HEK293T (cell line): ENCODE measurements around the gene SLC15A1.

Source experiments
- ARNT ChIP-seq: fragments of 450-650 bp; IDR thresholded peaks from 2 replicates; pipeline ENCODE4 v1.6.1; 2017; ENCODE audit warnings: mild to moderate bottlenecking
- BHLHE40 ChIP-seq: fragments of 450-650 bp; IDR thresholded peaks from 2 replicates; pipeline ENCODE4 v1.6.1; 2016; ENCODE audit warnings: mild to moderate bottlenecking, moderate library complexity, borderline replicate concordance
- FOXA1 ChIP-seq: fragments of 450-650 bp; IDR thresholded peaks from 2 replicates; pipeline ENCODE4 v1.6.1; 2016; ENCODE audit warnings: mild to moderate bottlenecking
- FOXK2 ChIP-seq: fragments of 450-650 bp; IDR thresholded peaks from 2 replicates; pipeline ENCODE4 v1.6.1; 2016; ENCODE audit warnings: mild to moderate bottlenecking
- FOXM1 ChIP-seq: fragments of 450-650 bp; IDR thresholded peaks from 2 replicates; pipeline ENCODE4 v1.6.1; 2017; ENCODE audit warnings: mild to moderate bottlenecking, borderline replicate concordance
- SUZ12 ChIP-seq: fragments of 450-650 bp; IDR thresholded peaks from 2 replicates; pipeline ENCODE4 v1.6.1; 2016; ENCODE audit warnings: mild to moderate bottlenecking
- TARDBP ChIP-seq: fragments of 450-650 bp; IDR thresholded peaks from 2 replicates; pipeline ENCODE4 v1.6.1; 2016
- TF ChIP-seq, protein P1 (sequence below): fragments of 450-650 bp; IDR thresholded peaks from 2 replicates; pipeline ENCODE4 v1.6.1; 2016

DNA sequence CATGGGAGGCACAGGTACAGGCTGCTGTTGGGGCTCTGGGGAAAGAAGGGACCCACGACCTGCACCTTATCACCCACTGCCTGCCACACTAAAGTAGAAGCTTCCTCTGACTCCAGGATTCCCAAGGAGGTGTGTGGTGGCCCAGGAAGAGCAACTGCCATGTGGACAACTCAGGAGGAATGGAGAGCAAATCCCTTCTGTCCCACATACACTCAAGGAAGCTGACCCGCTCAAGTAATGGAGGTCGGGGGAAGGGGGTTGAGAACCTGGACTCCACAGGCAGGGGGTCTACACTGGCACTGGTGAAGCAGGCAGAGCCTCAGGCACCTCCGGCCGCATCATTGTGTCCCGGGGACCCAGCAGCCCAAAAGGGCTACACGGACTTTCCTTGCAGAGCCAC is 29.4 kb upstream of the SLC15A1 start:
- TF ChIP-seq BHLHE40 (no peak), FOXM1 (no peak), FOXA1 (no peak), TARDBP (no peak), ARNT (no peak), FOXK2 (no peak), SUZ12 (no peak)
- TF ChIP-seq, protein P1, sequence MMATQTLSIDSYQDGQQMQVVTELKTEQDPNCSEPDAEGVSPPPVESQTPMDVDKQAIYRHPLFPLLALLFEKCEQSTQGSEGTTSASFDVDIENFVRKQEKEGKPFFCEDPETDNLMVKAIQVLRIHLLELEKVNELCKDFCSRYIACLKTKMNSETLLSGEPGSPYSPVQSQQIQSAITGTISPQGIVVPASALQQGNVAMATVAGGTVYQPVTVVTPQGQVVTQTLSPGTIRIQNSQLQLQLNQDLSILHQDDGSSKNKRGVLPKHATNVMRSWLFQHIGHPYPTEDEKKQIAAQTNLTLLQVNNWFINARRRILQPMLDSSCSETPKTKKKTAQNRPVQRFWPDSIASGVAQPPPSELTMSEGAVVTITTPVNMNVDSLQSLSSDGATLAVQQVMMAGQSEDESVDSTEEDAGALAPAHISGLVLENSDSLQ: no peak
